KOPT-K1 (cell line): Measurements from ENCODE around the gene POM121L2.

Source experiments
- H3K27ac ChIP-seq: fragments of 200-600 bp; sonication (generic); 2 replicates; pipeline ENCODE4 v1.5.1; 2016; ENCODE audit warnings: antibody characterized with exemption, mild to moderate bottlenecking, low read depth, low read length; ENCODE audit not compliant: poor library complexity, severe bottlenecking
- H3K36me3 ChIP-seq: fragments of 200-600 bp; sonication (generic); 2 replicates; pipeline ENCODE4 v1.5.1; 2017; ENCODE audit warnings: antibody characterized with exemption, mild to moderate bottlenecking, low read length, moderate library complexity; ENCODE audit not compliant: insufficient read depth
- H3K9me3 ChIP-seq: fragments of 200-600 bp; sonication (generic); 2 replicates; pipeline ENCODE4 v1.5.1; 2017; ENCODE audit warnings: antibody characterized with exemption, low read length, mild to moderate bottlenecking; ENCODE audit not compliant: insufficient read depth, poor library complexity, severe bottlenecking

POM121L2 gene

GRCh38 chr6:27297857-27298730 lies 14.0 kb downstream of the POM121L2 start:
- Histone ChIP-seq H3K9me3 (peaks cover 23% of the 10 kb centered on the region), H3K36me3 (no peaks in the 10 kb centered on the region), H3K27ac (no peak overlapping the region)

- peaks cover 23% of the 10 kb centered on the region for H3K9me3 ChIP-seq
- no peak overlapping the region for H3K27ac ChIP-seq
- H3K36me3 ChIP-seq: no peaks in the 10 kb centered on the region
These were observed 14.6 kb downstream of the POM121L2 start for GRCh38 chr6:27297484-27297856.

- Histone ChIP-seq H3K9me3 (peaks cover 23% of the 10 kb centered on the region), H3K27ac (no peak overlapping the region), H3K36me3 (no peaks in the 10 kb centered on the region)
These were observed 15.8 kb downstream of the POM121L2 start for GRCh38 chr6:27296106-27296783.

GRCh38 chr6:27295301-27296079 lies 16.6 kb downstream of the POM121L2 start:
- Histone ChIP-seq H3K9me3 (peaks cover 23% of the 10 kb centered on the region), H3K36me3 (no peaks in the 10 kb centered on the region), H3K27ac (no peak overlapping the region)

- no peak overlapping the region for H3K27ac ChIP-seq
- H3K36me3 ChIP-seq: no peaks in the 10 kb centered on the region
- H3K9me3 ChIP-seq: peaks cover 23% of the 10 kb centered on the region
These were observed 17.7 kb downstream of the POM121L2 start for GRCh38 chr6:27294409-27294808.

- no peak overlapping the region for H3K27ac ChIP-seq
- H3K36me3 ChIP-seq: no peaks in the 10 kb centered on the region
- H3K9me3 ChIP-seq: peaks cover 27% of the 10 kb centered on the region
These were observed 18.5 kb downstream of the POM121L2 start for GRCh38 chr6:27293436-27294098.

- Histone ChIP-seq H3K27ac (no peak overlapping the region), H3K9me3 (peaks cover 39% of the 10 kb centered on the region), H3K36me3 (no peaks in the 10 kb centered on the region)
These were observed 21.2 kb downstream of the POM121L2 start for GRCh38 chr6:27290850-27291208.

- H3K36me3 ChIP-seq: no peaks in the 10 kb centered on the region
- no peak overlapping the region for H3K27ac ChIP-seq
- H3K9me3 ChIP-seq: peaks cover 37% of the 10 kb centered on the region
These were observed 21.8 kb downstream of the POM121L2 start for GRCh38 chr6:27290065-27290849.

GRCh38 chr6:27288136-27289044 lies 23.7 kb downstream of the POM121L2 start:
- Histone ChIP-seq H3K27ac (no peak overlapping the region), H3K36me3 (no peaks in the 10 kb centered on the region), H3K9me3 (peaks cover 34% of the 10 kb centered on the region)

GRCh38 chr6:27287751-27288135 lies 24.3 kb downstream of the POM121L2 start:
- H3K9me3 ChIP-seq: peaks cover 36% of the 10 kb centered on the region
- H3K36me3 ChIP-seq: no peaks in the 10 kb centered on the region
- H3K27ac ChIP-seq: no peak overlapping the region

GRCh38 chr6:27286141-27286540 lies 25.9 kb downstream of the POM121L2 start:
- Histone ChIP-seq H3K27ac (no peak overlapping the region), H3K9me3 (peaks cover 36% of the 10 kb centered on the region), H3K36me3 (no peaks in the 10 kb centered on the region)

GRCh38 chr6:27283279-27283678 lies 28.8 kb downstream of the POM121L2 start:
- H3K36me3 ChIP-seq: no peaks in the 10 kb centered on the region
- H3K27ac ChIP-seq: no peak overlapping the region
- H3K9me3 ChIP-seq: peaks cover 29% of the 10 kb centered on the region

- Histone ChIP-seq H3K9me3 (peaks cover 20% of the 10 kb centered on the region), H3K36me3 (no peaks in the 10 kb centered on the region), H3K27ac (no peak overlapping the region)
These were observed 30.5 kb downstream of the POM121L2 start for GRCh38 chr6:27281569-27281968.
